Erythroblast (primary cell): ENCODE data around the gene AFAP1L2.

Experiments used
- GATA1 ChIP-seq: IDR thresholded peaks from 2 replicates; pipeline ENCODE4 v1.6.1; 2011; ENCODE audit warnings: low read depth, mild to moderate bottlenecking, control low read depth, low read length, moderate library complexity
- POLR2A ChIP-seq: IDR thresholded peaks from 2 replicates; pipeline ENCODE4 v1.6.1; 2011; ENCODE audit warnings: mild to moderate bottlenecking, low read length

DNA sequence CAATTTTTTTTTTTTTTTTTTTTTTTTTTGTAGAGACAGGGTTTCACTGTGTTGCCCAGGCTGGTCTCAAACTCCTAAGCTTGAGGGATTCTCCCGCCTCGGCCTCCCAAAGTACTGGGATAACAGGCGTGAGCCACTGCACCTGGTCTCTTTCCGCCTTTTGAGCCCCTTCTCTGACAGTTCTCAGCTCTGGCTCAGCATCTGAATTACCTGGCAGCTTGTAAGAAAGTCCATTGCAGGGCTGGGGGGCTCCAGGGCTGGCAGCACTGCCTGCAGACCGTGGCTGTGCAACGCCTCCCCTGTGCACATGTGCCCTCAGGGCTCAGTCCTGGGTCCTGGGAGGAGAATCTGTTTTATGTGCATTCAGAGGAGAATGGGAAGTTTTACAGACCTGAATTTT is 127.6 kb downstream of the AFAP1L2 start:
- TF ChIP-seq POLR2A = no peak
- no peak for TF ChIP-seq GATA1
